PFSK-1 (cell line): ENCODE data around the gene MSH4.

Experiments used
- FOXP2 ChIP-seq: optimal IDR thresholded peaks from 2 replicates; pipeline ENCODE3; 2011; ENCODE audit warnings: borderline replicate concordance, control low read depth, inconsistent platforms; ENCODE audit not compliant: insufficient read depth; ENCODE audit errors: extremely low read length, extremely low read depth
- POLR2AphosphoS5 ChIP-seq: IDR thresholded peaks from 2 replicates; pipeline ENCODE4 v1.6.1; 2012; ENCODE audit warnings: low read depth, mild to moderate bottlenecking, control low read depth, low read length, moderate library complexity
- REST ChIP-seq, 2 experiments: IDR thresholded peaks; 2 replicates each; pipeline versions ENCODE4 v1.6.1 to v1.8.0; 2011 to 2012; ENCODE audit warnings: low read depth in 2 of 2, low read length in 2 of 2, control low read depth in 1 of 2, inconsistent platforms in 1 of 2, mild to moderate bottlenecking in 1 of 2, moderate library complexity in 1 of 2; ENCODE audit not compliant: insufficient read depth in 1 of 2
- SIN3A ChIP-seq: IDR thresholded peaks from 2 replicates; pipeline ENCODE4 v1.6.1; 2012; ENCODE audit warnings: mild to moderate bottlenecking, low read length, moderate library complexity, borderline replicate concordance; ENCODE audit not compliant: insufficient read depth
- TAF1 ChIP-seq: IDR thresholded peaks from 2 replicates; pipeline ENCODE4 v1.6.1; 2012; ENCODE audit warnings: low read length, control low read depth, borderline replicate concordance; ENCODE audit not compliant: insufficient read depth

Gene MSH4

GRCh38 chr1:75812065-75812464 lies 15.4 kb downstream of the MSH4 start:
- TF ChIP-seq REST (IDR thresholded peaks at IDR 0.05; ENCODE audit: insufficient read depth in 1 of 2, low read depth in 2 of 2, low read length in 2 of 2) = no peak
- TF ChIP-seq TAF1 = no peak
- no peak for TF ChIP-seq FOXP2
- TF ChIP-seq SIN3A = no peak
- no peak for TF ChIP-seq POLR2AphosphoS5

GRCh38 chr1:75836528-75837100 lies 39.9 kb downstream of the MSH4 start:
- no peak for TF ChIP-seq TAF1
- TF ChIP-seq POLR2AphosphoS5 = no peak
- no peak for TF ChIP-seq REST (IDR thresholded peaks at IDR 0.05; ENCODE audit: insufficient read depth in 1 of 2, low read depth in 2 of 2, low read length in 2 of 2)

GRCh38 chr1:75838079-75838478 lies 41.4 kb downstream of the MSH4 start:
- no peak for TF ChIP-seq REST (IDR thresholded peaks at IDR 0.05; ENCODE audit: insufficient read depth in 1 of 2, low read depth in 2 of 2, low read length in 2 of 2)
- TF ChIP-seq FOXP2 = no peak
- TF ChIP-seq TAF1 = no peak
- TF ChIP-seq POLR2AphosphoS5 = no peak
- TF ChIP-seq SIN3A = no peak

GRCh38 chr1:75841421-75841820 lies 44.7 kb downstream of the MSH4 start:
- no peak for TF ChIP-seq SIN3A

GRCh38 chr1:75845576-75845975 lies 48.9 kb downstream of the MSH4 start:
- TF ChIP-seq REST (IDR thresholded peaks at IDR 0.05; ENCODE audit: insufficient read depth in 1 of 2, low read depth in 2 of 2, low read length in 2 of 2) = no peak
- no peak for TF ChIP-seq SIN3A
- TF ChIP-seq TAF1 = no peak
- no peak for TF ChIP-seq POLR2AphosphoS5
- TF ChIP-seq FOXP2 = no peak
